Liver (tissue), 9 donors: ENCODE measurements around the gene SEMA4D. TPM values are rescaled to one million over a fixed set of nuclear protein-coding genes. Genes with fewer than 3 reads are reported as not detected.

Experiments
- DNase-seq: peaks from one replicate; pipeline ENCODE4 v3.0.0-alpha.2; 2017; ENCODE audit warnings: low spot score
- H3K27ac ChIP-seq, 2 donors: one replicate each; pipeline ENCODE4 v1.7.0; 2013; ENCODE audit warnings: inconsistent platforms in 2 of 2, low read length in 2 of 2, control low read depth in 1 of 2, low read depth in 1 of 2, mild to moderate bottlenecking in 1 of 2
- H3K27me3 ChIP-seq, 4 donors: one replicate each; pipeline versions ENCODE4 v1.6.1 to v1.7.0; 2013; ENCODE audit warnings: low read length in 3 of 4, inconsistent platforms in 1 of 4, mild to moderate bottlenecking in 1 of 4, moderate library complexity in 1 of 4; ENCODE audit not compliant: control insufficient read depth in 4 of 4, insufficient read depth in 4 of 4
- H3K36me3 ChIP-seq, 4 donors: one replicate each; pipeline versions ENCODE4 v1.6.1 to v1.7.0; 2013; ENCODE audit warnings: low read length in 3 of 4, mild to moderate bottlenecking in 3 of 4, low read depth in 1 of 4, moderate library complexity in 1 of 4; ENCODE audit not compliant: control insufficient read depth in 4 of 4, insufficient read depth in 3 of 4
- H3K4me1 ChIP-seq, 4 donors: one replicate each; pipeline versions ENCODE4 v1.6.1 to v1.7.0; 2013; ENCODE audit warnings: low read length in 3 of 4, mild to moderate bottlenecking in 3 of 4, moderate library complexity in 1 of 4; ENCODE audit not compliant: control insufficient read depth in 4 of 4, insufficient read depth in 4 of 4
- H3K4me3 ChIP-seq, 3 donors: one replicate each; pipeline versions ENCODE4 v1.6.1 to v1.7.0; 2013; ENCODE audit warnings: low read length in 3 of 3, control low read depth in 1 of 3, low read depth in 1 of 3, mild to moderate bottlenecking in 1 of 3
- H3K9ac ChIP-seq, 2 donors: one replicate each; pipeline ENCODE4 v1.7.0; 2013; ENCODE audit warnings: low read length in 2 of 2, mild to moderate bottlenecking in 2 of 2, moderate library complexity in 2 of 2, control low read depth in 1 of 2, low read depth in 1 of 2
- H3K9me3 ChIP-seq, 4 donors: one replicate each; pipeline versions ENCODE4 v1.6.1 to v1.7.0; 2013; ENCODE audit warnings: low read length in 3 of 4; ENCODE audit not compliant: control insufficient read depth in 4 of 4
- EGR1 ChIP-seq, 2 donors: IDR thresholded peaks; 2 replicates each; pipeline ENCODE4 v1.6.1; 2016 to 2018; ENCODE audit warnings: antibody characterized with exemption in 2 of 2, low read depth in 2 of 2
- FOXA1 ChIP-seq: IDR thresholded peaks from 2 replicates; pipeline ENCODE4 v1.6.1; 2016; ENCODE audit warnings: antibody characterized with exemption
- GABPA ChIP-seq, 2 donors: IDR thresholded peaks in 1 of 2; conservative IDR thresholded peaks in 1 of 2; 2 replicates each; pipeline ENCODE4 v1.6.1; 2016; ENCODE audit warnings: antibody characterized with exemption in 2 of 2, mild to moderate bottlenecking in 1 of 2, moderate library complexity in 1 of 2
- HNF4A ChIP-seq, 2 donors: conservative IDR thresholded peaks; 2 replicates each; pipeline ENCODE4 v1.6.1; 2016; ENCODE audit warnings: antibody characterized with exemption in 2 of 2, mild to moderate bottlenecking in 2 of 2
- HNF4G ChIP-seq: IDR thresholded peaks from 2 replicates; pipeline ENCODE4 v1.6.1; 2016; ENCODE audit warnings: antibody characterized with exemption
- JUND ChIP-seq, 2 donors: IDR thresholded peaks; 2 replicates each; pipeline ENCODE4 v1.6.1; 2016; ENCODE audit warnings: antibody characterized with exemption in 2 of 2
- NR2F2 ChIP-seq: IDR thresholded peaks from 2 replicates; pipeline ENCODE4 v1.6.1; 2016; ENCODE audit warnings: antibody characterized with exemption
- TAF1 ChIP-seq: conservative IDR thresholded peaks from 2 replicates; pipeline ENCODE4 v1.6.1; 2016; ENCODE audit warnings: antibody characterized with exemption, mild to moderate bottlenecking
- whole genome bisulfite sequencing: extraction: QIAGEN DNeasy Blood & Tissue Kit; methylation state at CpG from one replicate; pipeline ENCODE4 v1.1.7; 2013; 5-methylcytosine and 5-hydroxymethylcytosine counted together
- polyA plus RNA-seq, 2 donors: library from polyadenylated mRNA; stranded (reverse) in 1 of 2; unstranded in 1 of 2; fragments of 200-250 nt in 1 of 2; fragments of >200 nt in 1 of 2; fragmentation: Nextera tagmentation in 1 of 2; extraction: Ambion mirVana in 1 of 2; gene quantifications; one replicate each; pipeline versions ENCODE4 v1.2.1 to v1.2.3, GENCODE V29; 2013 to 2015
- total RNA-seq, 2 donors: library from RNA; depleted of rRNA; stranded (reverse); fragments of >200 nt; gene quantifications; one replicate each; pipeline ENCODE4 v1.2.3, GENCODE V29; 2014
- TF ChIP-seq, protein P1 (sequence below): IDR thresholded peaks from 2 replicates; pipeline ENCODE4 v1.6.1; 2016; ENCODE audit warnings: antibody characterized with exemption
- TF ChIP-seq, protein P2 (sequence below): fragments of 150-350 bp; IDR thresholded peaks from 2 replicates; pipeline ENCODE4 v1.5.1; 2017; ENCODE audit warnings: improper control_type of control experiment, low read depth, low read length; ENCODE audit not compliant: missing input control
- TF ChIP-seq, protein P3 (sequence below): IDR thresholded peaks from 2 replicates; pipeline ENCODE4 v1.6.1; 2016; ENCODE audit warnings: antibody characterized with exemption, mild to moderate bottlenecking
- TF ChIP-seq, protein P4 (sequence below): IDR thresholded peaks from 2 replicates; pipeline ENCODE4 v1.6.1; 2016; ENCODE audit warnings: antibody characterized with exemption
- donor health status: healthy.
- donor health status: healthy.
- donor health status: healthy.
- donor health status: healthy.
- donor health status: healthy.

The SEMA4D gene
- total and polyA plus RNA-seq, 4 donors = 1.4 to 12.0 (median 4.1) TPM

DNA sequence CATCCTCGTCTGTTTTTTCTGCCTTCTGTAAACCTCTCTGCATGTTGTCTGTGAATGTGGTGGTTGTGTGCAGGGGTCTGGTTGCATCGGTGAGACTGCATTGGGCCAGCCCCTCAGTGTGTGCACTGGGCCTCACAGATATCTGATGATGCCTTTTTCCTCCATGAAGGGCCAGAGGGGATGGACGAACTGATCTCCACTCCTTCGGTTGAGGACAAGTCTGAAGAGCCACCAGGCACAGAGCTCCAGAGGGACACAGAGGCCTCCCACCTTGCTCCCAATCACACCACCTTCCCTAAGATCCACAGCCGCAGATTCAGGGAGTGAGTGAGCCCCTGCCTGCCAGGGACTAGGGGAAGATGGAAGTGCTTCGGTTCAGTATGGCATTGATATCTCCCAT lies 148.3 kb downstream of the SEMA4D start:
- Histone ChIP-seq H3K27me3 (no peaks in the 10 kb centered on the region), H3K9me3 (no peaks in the 10 kb centered on the region), H3K9ac (no peak overlapping the region), H3K36me3 (peaks cover 8 to 48% (median 30%) of the 10 kb centered on the region in 4 donors), H3K4me1 (peaks cover 13 to 29% (median 23%) of the 10 kb centered on the region in 4 donors), H3K4me3 (no peak overlapping the region), H3K27ac (no peak overlapping the region)
- WGBS = 94% methylated on average over 6 of the region's 6 CpGs
- no peak for DNase-seq
- TF ChIP-seq TAF1 (no peak), JUND (IDR thresholded peaks at IDR 0.05) (no peak), HNF4G (no peak)
- TF ChIP-seq, protein P1, sequence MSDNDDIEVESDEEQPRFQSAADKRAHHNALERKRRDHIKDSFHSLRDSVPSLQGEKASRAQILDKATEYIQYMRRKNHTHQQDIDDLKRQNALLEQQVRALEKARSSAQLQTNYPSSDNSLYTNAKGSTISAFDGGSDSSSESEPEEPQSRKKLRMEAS = no peak

DNA sequence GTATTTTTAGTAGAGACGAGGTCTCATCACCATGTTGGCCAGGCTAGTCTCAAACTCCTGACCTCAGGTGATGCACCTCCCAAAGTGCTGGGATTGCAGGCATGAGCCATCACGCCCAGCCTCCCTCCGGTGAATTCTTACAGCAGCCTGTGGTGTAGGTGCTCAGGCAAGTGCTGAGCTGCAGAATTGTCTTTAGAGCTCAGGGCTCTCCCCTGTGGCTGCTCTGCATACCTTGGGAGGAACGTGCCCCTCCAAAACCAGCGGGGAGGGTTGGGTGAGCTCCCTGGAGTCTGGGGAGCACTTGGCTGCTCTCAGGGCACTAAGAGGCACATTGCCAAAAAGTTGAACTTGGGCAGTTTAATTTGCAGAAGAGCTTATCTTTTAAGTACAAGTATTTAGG lies 150.3 kb downstream of the SEMA4D start:
- TF ChIP-seq HNF4A (conservative IDR thresholded peaks at IDR 0.05) (no peak), JUND (IDR thresholded peaks at IDR 0.05) (no peak), GABPA (IDR thresholded peaks at IDR 0.05 in 1 of 2, conservative IDR thresholded peaks at IDR 0.05 in 1 of 2) (no peak), TAF1 (no peak)
- TF ChIP-seq, protein P2, sequence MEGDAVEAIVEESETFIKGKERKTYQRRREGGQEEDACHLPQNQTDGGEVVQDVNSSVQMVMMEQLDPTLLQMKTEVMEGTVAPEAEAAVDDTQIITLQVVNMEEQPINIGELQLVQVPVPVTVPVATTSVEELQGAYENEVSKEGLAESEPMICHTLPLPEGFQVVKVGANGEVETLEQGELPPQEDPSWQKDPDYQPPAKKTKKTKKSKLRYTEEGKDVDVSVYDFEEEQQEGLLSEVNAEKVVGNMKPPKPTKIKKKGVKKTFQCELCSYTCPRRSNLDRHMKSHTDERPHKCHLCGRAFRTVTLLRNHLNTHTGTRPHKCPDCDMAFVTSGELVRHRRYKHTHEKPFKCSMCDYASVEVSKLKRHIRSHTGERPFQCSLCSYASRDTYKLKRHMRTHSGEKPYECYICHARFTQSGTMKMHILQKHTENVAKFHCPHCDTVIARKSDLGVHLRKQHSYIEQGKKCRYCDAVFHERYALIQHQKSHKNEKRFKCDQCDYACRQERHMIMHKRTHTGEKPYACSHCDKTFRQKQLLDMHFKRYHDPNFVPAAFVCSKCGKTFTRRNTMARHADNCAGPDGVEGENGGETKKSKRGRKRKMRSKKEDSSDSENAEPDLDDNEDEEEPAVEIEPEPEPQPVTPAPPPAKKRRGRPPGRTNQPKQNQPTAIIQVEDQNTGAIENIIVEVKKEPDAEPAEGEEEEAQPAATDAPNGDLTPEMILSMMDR = no peak
- TF ChIP-seq, protein P3, sequence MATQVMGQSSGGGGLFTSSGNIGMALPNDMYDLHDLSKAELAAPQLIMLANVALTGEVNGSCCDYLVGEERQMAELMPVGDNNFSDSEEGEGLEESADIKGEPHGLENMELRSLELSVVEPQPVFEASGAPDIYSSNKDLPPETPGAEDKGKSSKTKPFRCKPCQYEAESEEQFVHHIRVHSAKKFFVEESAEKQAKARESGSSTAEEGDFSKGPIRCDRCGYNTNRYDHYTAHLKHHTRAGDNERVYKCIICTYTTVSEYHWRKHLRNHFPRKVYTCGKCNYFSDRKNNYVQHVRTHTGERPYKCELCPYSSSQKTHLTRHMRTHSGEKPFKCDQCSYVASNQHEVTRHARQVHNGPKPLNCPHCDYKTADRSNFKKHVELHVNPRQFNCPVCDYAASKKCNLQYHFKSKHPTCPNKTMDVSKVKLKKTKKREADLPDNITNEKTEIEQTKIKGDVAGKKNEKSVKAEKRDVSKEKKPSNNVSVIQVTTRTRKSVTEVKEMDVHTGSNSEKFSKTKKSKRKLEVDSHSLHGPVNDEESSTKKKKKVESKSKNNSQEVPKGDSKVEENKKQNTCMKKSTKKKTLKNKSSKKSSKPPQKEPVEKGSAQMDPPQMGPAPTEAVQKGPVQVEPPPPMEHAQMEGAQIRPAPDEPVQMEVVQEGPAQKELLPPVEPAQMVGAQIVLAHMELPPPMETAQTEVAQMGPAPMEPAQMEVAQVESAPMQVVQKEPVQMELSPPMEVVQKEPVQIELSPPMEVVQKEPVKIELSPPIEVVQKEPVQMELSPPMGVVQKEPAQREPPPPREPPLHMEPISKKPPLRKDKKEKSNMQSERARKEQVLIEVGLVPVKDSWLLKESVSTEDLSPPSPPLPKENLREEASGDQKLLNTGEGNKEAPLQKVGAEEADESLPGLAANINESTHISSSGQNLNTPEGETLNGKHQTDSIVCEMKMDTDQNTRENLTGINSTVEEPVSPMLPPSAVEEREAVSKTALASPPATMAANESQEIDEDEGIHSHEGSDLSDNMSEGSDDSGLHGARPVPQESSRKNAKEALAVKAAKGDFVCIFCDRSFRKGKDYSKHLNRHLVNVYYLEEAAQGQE = no peak
- no peaks in the 10 kb centered on the region for H3K27me3 ChIP-seq
- H3K27ac ChIP-seq = no peak overlapping the region
- peaks cover 8 to 54% (median 35%) of the 10 kb centered on the region in 4 donors for H3K36me3 ChIP-seq
- WGBS = 96% methylated on average over 5 of the region's 5 CpGs
- no peak overlapping the region for H3K4me3 ChIP-seq
- no peaks in the 10 kb centered on the region for H3K9me3 ChIP-seq
- H3K4me1 ChIP-seq = peaks cover 13 to 23% (median 21%) of the 10 kb centered on the region in 4 donors
- DNase-seq = no peak
- H3K9ac ChIP-seq = no peak overlapping the region

DNA sequence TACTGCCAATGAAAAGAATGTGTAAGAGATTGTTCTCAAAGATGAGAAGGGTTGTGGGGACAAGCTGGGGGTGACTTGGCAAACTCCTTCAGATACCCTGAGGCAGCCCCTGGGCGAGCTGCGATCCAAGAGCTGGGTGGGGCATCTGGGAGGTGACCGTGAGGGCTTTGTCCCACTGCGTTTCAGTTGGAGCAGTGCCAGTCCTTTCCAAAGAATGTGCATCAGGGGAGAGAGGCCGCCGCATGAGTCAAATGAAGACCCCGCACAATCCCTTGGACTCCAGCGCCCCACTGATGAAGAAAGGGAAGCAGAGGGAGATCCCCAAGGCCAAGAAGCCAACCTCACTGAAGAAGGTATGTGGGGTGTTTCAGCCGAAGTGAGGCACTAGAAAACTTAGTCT lies 151.2 kb downstream of the SEMA4D start:
- TF ChIP-seq, protein P4, sequence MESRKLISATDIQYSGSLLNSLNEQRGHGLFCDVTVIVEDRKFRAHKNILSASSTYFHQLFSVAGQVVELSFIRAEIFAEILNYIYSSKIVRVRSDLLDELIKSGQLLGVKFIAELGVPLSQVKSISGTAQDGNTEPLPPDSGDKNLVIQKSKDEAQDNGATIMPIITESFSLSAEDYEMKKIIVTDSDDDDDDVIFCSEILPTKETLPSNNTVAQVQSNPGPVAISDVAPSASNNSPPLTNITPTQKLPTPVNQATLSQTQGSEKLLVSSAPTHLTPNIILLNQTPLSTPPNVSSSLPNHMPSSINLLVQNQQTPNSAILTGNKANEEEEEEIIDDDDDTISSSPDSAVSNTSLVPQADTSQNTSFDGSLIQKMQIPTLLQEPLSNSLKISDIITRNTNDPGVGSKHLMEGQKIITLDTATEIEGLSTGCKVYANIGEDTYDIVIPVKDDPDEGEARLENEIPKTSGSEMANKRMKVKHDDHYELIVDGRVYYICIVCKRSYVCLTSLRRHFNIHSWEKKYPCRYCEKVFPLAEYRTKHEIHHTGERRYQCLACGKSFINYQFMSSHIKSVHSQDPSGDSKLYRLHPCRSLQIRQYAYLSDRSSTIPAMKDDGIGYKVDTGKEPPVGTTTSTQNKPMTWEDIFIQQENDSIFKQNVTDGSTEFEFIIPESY = no peak
- TF ChIP-seq EGR1 (IDR thresholded peaks at IDR 0.05; ENCODE audit: low read depth in 2 of 2) (no peak), HNF4A (conservative IDR thresholded peaks at IDR 0.05) (no peak), FOXA1 (no peak), NR2F2 (no peak)
- no peak for DNase-seq
- Histone ChIP-seq H3K4me1 (peaks cover 5 to 14% (median 12%) of the 10 kb centered on the region in 4 donors), H3K9ac (no peak overlapping the region), H3K4me3 (no peak overlapping the region), H3K27ac (no peak overlapping the region), H3K36me3 (peaks cover 10 to 57% (median 44%) of the 10 kb centered on the region in 4 donors), H3K27me3 (no peaks in the 10 kb centered on the region), H3K9me3 (no peaks in the 10 kb centered on the region)
- WGBS = 95% methylated on average over 9 of the region's 9 CpGs
